ENCODE results near the gene PNMA6F.

- TF ChIP-seq CTCF (IDR thresholded peaks at IDR 0.05) = no peak
- no peak for TF ChIP-seq POLR2A (IDR thresholded peaks at IDR 0.05)
Observed at GRCh38 chrX:153307276-153308178, 14.0 kb downstream of the PNMA6F start.
